PFSK-1 (cell line): ENCODE results near the gene MXI1.

Experiments
- FOXP2 ChIP-seq: optimal IDR thresholded peaks from 2 replicates; pipeline ENCODE3; 2011; ENCODE audit warnings: borderline replicate concordance, control low read depth, inconsistent platforms; ENCODE audit not compliant: insufficient read depth; ENCODE audit errors: extremely low read length, extremely low read depth
- POLR2AphosphoS5 ChIP-seq: IDR thresholded peaks from 2 replicates; pipeline ENCODE4 v1.6.1; 2012; ENCODE audit warnings: low read depth, mild to moderate bottlenecking, control low read depth, low read length, moderate library complexity
- SIN3A ChIP-seq: IDR thresholded peaks from 2 replicates; pipeline ENCODE4 v1.6.1; 2012; ENCODE audit warnings: mild to moderate bottlenecking, low read length, moderate library complexity, borderline replicate concordance; ENCODE audit not compliant: insufficient read depth
- TAF1 ChIP-seq: IDR thresholded peaks from 2 replicates; pipeline ENCODE4 v1.6.1; 2012; ENCODE audit warnings: low read length, control low read depth, borderline replicate concordance; ENCODE audit not compliant: insufficient read depth
- TF ChIP-seq, protein P1 (sequence below), 2 experiments: IDR thresholded peaks; 2 replicates each; pipeline versions ENCODE4 v1.6.1 to v1.8.0; 2011 to 2012; ENCODE audit warnings: low read depth in 2 of 2, low read length in 2 of 2, control low read depth in 1 of 2, inconsistent platforms in 1 of 2, mild to moderate bottlenecking in 1 of 2, moderate library complexity in 1 of 2; ENCODE audit not compliant: insufficient read depth in 1 of 2

GRCh38 chr10:110158051-110159005 lies 49.1 kb upstream of the MXI1 start:
- TF ChIP-seq POLR2AphosphoS5 (no peak), TAF1 (no peak), FOXP2 (no peak), SIN3A (no peak)
- TF ChIP-seq, protein P1, sequence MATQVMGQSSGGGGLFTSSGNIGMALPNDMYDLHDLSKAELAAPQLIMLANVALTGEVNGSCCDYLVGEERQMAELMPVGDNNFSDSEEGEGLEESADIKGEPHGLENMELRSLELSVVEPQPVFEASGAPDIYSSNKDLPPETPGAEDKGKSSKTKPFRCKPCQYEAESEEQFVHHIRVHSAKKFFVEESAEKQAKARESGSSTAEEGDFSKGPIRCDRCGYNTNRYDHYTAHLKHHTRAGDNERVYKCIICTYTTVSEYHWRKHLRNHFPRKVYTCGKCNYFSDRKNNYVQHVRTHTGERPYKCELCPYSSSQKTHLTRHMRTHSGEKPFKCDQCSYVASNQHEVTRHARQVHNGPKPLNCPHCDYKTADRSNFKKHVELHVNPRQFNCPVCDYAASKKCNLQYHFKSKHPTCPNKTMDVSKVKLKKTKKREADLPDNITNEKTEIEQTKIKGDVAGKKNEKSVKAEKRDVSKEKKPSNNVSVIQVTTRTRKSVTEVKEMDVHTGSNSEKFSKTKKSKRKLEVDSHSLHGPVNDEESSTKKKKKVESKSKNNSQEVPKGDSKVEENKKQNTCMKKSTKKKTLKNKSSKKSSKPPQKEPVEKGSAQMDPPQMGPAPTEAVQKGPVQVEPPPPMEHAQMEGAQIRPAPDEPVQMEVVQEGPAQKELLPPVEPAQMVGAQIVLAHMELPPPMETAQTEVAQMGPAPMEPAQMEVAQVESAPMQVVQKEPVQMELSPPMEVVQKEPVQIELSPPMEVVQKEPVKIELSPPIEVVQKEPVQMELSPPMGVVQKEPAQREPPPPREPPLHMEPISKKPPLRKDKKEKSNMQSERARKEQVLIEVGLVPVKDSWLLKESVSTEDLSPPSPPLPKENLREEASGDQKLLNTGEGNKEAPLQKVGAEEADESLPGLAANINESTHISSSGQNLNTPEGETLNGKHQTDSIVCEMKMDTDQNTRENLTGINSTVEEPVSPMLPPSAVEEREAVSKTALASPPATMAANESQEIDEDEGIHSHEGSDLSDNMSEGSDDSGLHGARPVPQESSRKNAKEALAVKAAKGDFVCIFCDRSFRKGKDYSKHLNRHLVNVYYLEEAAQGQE (IDR thresholded peaks at IDR 0.05; ENCODE audit: insufficient read depth in 1 of 2, low read depth in 2 of 2, low read length in 2 of 2), result no peak
